GM19463 (cell line): ENCODE measurements around the gene CAD.
"Not testable (repeated sequence)": the region's sequence is repeated elsewhere in the genome, so short reads cannot be mapped to it uniquely, and the experiment has no call there.

Experiments
- ATAC-seq: cut with Tn5 transposase; IDR thresholded peaks from one replicate; pipeline ENCODE4 v1.9.1; 2021; ENCODE audit warnings: mild to moderate bottlenecking, moderate library complexity; ENCODE audit not compliant: unreplicated experiment

Gene CAD

DNA sequence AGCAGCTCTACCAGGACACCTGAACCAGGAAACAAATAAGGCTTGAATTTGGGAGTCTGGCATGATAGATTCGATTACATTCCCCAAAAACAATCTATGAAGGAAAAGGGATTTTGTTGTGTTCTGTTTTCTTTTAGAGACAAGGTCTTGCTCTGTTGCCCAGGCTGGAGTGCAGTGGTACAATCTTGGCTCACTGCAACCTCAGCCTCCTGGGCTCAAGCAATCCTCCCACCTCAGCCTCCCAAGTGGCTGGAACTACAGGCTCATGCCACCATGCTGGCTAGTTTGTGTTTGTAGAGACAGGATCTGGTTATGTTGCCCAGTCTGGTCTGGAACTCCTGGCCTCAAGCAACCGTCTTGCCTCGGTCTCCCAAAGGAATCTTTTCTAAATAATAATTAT lies 19.1 kb upstream of the CAD start:
- ATAC-seq = not testable (repeated sequence)

DNA sequence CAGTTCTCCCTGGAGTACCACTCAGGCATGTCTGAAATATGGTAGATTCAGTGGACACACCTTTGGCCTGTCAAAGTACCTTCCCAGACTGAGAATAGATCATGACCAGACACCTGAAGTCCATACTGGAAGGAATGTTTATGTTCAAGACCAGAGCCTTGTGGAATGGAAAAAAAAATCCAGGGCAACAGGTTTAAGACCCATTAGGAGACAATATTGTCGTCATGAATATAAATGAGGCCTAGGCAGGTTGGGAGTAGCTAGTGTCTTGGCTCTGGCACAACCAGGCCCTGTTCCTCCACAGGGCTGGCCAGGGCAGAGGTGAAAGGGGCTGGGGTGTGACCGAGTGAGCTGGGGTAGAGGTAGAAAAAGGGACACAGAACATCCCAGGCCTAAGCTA lies 18.5 kb upstream of the CAD start:
- no peak for ATAC-seq

DNA sequence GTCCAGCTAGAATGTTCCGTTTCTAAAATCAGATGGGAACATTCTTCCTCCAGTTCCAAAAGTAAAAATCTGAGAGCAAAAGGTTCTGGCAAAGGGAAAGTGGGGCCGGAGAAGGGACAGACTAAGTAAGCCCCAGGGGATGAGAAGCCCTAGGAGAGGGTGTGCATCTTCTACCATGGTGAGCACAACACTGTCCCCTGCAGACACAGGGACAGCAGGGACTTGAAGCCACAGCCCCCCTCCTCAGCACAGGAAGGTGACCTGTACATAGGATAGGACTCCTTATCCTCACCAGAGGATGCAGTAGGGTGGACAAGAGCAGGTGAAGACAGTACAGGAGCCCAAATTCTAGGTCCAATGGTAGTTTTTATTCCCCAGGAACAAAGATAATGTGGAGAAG lies 17.9 kb upstream of the CAD start:
- no peak for ATAC-seq

GRCh38 chr2:27201675-27202074 lies 15.5 kb upstream of the CAD start:
- no peak for ATAC-seq

GRCh38 chr2:27202854-27203253 lies 14.3 kb upstream of the CAD start:
- no peak for ATAC-seq

- ATAC-seq = no peak
Measured at GRCh38 chr2:27203741-27204140, 13.4 kb upstream of the CAD start.

- no peak for ATAC-seq
Measured at GRCh38 chr2:27204566-27204965, 12.6 kb upstream of the CAD start.

DNA sequence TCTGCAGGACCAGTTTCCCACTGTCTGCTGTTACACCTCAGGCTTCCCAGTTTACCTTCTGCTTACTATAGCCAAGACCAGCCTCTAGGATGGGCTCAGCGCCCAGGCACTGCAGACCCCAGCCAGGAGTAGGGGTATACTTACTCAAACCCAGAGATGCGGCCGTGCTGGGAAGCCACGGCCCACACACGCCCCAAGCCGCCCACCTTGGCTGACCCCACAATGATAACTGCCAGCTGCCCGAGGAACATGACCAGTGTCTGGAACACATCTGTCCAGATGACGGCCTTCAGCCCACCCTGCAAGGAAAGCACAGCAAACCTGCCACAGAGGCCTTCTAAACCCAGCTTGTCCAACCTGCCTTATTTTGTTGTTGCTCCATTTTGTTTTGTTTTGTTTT lies 12.0 kb upstream of the CAD start:
- ATAC-seq = no peak

- no peak for ATAC-seq
Measured at GRCh38 chr2:27206346-27206745, 10.8 kb upstream of the CAD start.

DNA sequence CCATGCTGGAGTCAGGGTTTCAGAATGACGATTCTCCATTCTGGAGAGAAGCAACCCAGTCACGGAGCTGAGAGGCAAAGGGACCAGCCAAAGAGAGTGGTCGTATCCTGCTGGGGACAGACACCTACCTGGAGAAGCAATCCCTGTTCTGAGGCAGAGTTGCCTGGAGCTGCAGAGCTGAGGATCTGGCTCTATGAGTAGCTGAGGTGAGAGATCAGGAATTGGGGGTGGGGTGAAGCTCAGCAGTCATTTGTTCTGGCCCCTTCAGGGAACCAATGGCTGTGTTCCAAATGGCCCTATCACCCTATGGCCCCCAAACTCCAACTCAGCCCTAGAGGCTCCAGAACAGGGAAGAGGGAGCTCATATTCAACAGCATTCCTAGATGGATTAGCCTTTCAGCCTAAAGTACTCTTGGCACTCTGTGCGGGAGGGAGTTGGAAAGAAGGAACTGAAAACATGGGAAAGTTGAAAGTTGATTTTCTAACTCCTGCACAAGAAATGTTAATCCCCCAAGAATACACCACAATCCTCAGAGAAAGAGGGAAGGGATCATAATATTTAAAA lies 8.6 kb upstream of the CAD start:
- no peak for ATAC-seq

DNA sequence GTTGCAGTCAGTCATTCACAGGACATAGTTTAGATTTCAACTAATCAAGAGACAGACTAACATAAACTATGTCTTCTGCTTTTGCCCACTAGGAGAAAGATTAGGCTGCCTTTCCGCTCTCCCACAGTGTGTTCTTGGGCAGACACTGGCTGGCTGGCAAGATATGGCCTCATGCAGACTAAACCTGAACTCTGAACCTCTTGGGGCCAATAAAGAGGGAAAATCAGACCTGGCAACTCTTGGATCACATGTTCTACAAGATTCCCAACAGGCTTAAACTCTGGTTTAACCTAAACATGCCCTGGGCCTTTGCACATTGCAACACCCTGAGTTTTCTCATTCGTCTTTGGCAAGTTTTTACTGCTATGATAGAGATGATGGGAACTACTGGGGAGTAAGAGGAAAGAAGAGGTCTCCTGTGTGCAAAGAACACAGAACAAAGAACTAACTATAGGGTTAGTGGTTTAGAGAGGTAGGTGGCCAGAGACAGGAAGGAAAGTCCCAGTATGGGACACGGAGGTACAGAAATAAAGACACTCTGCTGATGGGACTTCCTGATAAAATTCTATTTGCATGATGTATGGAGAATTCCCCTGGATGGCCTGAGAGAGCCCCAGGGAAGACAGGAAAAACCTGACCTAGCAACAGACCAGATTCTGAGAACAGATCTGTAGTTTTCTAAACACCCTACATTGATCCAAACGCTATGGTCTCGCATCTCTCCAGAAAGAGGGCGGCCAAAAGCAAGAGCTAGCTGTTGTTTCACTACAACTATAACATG lies 7.4 kb upstream of the CAD start:
- ATAC-seq = no peak

- no peak for ATAC-seq
Measured at GRCh38 chr2:27211241-27211942, 5.8 kb upstream of the CAD start.

DNA sequence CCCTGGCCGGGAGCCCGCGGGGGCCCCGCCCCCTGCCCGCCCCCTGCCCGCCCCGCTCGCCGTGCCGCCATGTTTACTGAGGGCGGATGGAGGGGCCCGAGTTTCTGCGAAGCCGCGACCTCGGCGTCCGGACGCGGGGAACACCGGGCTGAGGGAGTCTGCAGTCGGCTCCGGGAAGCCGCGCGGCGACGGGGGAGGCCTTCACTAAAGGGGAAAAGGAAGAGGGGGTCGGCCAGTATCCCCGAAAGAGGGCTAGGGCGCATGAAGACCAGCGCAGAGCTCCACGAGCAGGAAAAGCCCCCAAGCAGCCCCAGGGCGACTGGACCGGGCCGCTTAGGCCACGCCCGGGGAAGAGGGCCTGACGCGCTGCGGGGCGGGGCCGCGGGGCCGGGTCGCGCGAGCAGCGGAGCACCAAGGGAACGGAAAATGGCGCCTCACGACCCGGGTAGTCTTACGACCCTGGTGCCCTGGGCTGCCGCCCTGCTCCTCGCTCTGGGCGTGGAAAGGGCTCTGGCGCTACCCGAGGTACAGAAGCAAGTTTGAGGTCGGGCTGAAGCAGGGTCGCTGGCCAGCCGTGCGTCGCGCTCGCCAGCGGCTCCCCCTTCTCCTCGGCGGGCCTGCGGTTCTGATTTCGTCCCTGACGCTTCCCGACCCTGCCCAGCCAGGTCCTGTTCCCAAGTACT lies 5.1 kb upstream of the CAD start, which contains the start of the genes ATRAID and SLC5A6:
TSS of gene ATRAID (plus strand) at position 99 of the 683 bp plus-strand sequence. CDS start at position 427, 328 bp downstream.
TSS of gene SLC5A6 (minus strand) at position 326 of the 683 bp plus-strand sequence. CDS start 4,618 bp downstream, outside the sequence.
- ATAC-seq = peak; percentile 86

DNA sequence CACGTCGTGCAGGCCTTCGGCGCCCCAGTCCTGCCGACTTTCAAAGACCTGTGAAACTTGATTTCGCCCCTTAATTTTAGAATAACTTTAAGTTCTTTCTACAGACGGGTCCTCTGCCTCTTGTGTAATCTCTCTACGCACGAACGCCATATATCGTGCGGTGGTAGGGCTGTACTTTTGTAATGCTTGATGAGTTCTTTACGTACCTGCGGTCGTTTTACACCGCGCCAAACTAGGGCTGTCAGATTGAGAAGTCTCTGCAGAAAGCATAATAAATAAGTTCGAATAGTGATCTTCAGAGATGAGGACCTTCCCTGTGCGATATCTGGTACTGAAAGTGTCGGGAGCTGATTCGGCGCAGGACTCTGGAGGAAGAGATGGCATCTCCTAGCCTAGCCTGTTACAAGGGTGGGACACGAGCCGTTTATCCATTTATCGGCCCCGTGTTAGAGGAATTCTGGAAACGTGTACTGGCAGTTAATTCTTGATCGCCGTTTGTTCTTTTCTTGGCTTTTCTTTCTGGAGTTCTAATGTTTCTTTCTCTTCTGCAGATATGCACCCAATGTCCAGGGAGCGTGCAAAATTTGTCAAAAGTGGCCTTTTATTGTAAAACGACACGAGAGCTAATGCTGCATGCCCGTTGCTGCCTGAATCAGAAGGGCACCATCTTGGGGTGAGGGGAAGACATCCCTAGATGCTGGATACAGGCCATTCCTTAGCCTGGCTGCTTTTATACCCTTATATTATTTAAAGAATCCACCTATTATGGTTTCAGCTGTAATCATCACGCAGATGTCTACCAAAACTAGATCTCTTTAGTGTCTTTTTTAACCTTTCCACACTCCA lies 4.3 kb upstream of the CAD start:
- ATAC-seq = peak; percentile 4

GRCh38 chr2:27214941-27215340 lies 2.2 kb upstream of the CAD start:
- no peak for ATAC-seq

DNA sequence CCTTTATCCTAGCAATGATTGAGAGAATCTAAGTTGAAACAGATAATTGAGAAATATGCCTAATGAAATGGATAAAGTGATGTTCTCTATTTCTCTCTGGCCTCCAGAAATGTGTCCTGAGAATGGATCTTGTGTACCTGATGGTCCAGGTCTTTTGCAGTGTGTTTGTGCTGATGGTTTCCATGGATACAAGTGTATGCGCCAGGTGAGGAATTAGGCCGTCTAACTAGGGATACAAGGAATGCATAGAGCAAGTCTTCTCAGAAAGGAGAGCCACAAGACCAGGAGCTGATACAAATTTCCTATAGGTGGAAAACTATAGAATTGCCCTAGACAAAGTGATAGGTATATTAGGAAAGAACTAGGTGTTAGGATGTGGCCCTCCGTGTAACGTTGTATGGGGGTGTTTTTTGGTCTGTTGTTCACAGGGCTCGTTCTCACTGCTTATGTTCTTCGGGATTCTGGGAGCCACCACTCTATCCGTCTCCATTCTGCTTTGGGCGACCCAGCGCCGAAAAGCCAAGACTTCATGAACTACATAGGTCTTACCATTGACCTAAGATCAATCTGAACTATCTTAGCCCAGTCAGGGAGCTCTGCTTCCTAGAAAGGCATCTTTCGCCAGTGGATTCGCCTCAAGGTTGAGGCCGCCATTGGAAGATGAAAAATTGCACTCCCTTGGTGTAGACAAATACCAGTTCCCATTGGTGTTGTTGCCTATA lies 592 bp upstream of the CAD start:
- no peak for ATAC-seq

- ATAC-seq = no peak
Measured at GRCh38 chr2:27218614-27219013, 1.4 kb downstream of the CAD start.

GRCh38 chr2:27219091-27219490 lies 1.9 kb downstream of the CAD start:
- no peak for ATAC-seq

DNA sequence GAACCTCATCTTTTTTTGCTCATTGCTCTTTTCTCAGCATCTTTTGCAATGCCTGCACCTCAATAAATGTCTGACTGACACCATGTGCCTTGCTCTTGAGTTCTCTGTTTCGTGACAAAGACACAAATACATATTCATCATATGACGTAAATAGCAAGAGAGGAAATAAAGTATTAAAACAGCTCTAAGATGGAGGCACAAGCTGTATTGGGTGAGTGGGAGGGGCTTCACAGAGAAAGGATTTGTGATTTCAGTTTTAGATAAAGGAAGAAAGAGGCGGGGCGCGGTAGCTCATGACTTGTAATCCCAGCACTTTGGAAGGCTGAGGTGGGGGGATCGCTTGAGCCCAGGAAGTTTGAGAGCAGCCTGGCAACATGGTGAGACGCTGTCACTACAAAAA lies 2.9 kb downstream of the CAD start:
- no peak for ATAC-seq

- ATAC-seq = no peak
Measured at GRCh38 chr2:27221166-27221565, 4.0 kb downstream of the CAD start.
